Measurements from ENCODE around the gene AFDN. TPM values are rescaled to one million over a fixed set of nuclear protein-coding genes. Genes with fewer than 3 reads are reported as not detected.

AFDN gene
- total RNA-seq, 2 donors from 2014 or later: 214 to 239 TPM

DNA sequence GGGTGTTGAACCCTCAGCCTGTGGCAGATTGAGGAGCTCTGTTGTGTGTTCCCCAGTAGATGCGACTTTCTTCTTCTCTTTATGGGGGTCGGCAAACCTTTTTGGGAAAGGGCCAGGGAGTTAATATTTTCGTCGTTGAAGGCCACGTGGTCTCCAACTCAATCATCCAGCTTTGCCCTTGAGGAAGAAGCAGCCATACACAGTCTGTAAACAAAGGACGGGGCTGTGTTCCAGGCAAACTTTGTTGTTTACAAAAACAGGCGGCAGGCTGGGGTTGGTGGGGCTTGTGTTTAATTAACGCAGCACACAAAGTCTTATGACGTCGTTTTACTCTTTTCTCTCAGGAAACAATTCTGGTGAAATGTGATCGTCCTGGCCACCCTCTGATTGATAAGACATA lies 190.9 kb downstream of the AFDN start:
- Histone ChIP-seq H3K9ac (ENCODE audit: extremely low read depth, low read length, poor library complexity, severe bottlenecking) (no peak overlapping the region), H3K4me3 (ENCODE audit: low read length) (no peak overlapping the region)

DNA sequence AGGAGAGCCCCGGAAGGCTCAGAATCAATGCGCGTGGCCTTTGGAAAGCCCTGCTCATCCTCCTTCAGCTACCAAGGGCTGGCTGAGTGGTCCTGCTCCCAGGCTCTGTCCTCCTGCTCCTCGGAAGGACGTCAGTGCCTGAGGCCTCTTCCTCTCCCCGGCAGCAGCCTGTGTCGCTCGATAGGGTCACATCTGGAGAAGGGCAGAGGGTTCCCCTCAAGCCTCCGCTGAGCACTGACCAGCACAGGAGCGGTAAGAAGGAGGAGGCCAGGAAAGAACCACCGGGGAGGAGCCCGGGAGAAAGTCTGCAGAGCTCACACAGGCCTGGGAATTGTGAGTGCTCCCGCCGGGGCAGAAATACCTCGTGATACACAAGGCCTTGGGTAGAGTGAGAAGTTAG lies 192.0 kb downstream of the AFDN start:
- no peak overlapping the region for H3K4me3 Mint-ChIP-seq
- Histone ChIP-seq H3K9ac (ENCODE audit: extremely low read depth, low read length, poor library complexity, severe bottlenecking) (no peak overlapping the region), H3K4me1 (ENCODE audit: control insufficient read depth, insufficient read depth, low read length) (no peaks in the 10 kb centered on the region), H3K27ac (ENCODE audit: low read depth, low read length) (no peak overlapping the region), H3K9me3 (ENCODE audit: control insufficient read depth, low read length) (peaks cover 5% of the 10 kb centered on the region), H3K4me3 (ENCODE audit: low read length) (no peak overlapping the region), H3K36me3 (ENCODE audit: control insufficient read depth, insufficient read depth, low read length) (no peaks in the 10 kb centered on the region), H3K27me3 (ENCODE audit: control insufficient read depth, insufficient read depth, low read length, poor library complexity, severe bottlenecking) (no peaks in the 10 kb centered on the region)
- TF ChIP-seq, protein P1, sequence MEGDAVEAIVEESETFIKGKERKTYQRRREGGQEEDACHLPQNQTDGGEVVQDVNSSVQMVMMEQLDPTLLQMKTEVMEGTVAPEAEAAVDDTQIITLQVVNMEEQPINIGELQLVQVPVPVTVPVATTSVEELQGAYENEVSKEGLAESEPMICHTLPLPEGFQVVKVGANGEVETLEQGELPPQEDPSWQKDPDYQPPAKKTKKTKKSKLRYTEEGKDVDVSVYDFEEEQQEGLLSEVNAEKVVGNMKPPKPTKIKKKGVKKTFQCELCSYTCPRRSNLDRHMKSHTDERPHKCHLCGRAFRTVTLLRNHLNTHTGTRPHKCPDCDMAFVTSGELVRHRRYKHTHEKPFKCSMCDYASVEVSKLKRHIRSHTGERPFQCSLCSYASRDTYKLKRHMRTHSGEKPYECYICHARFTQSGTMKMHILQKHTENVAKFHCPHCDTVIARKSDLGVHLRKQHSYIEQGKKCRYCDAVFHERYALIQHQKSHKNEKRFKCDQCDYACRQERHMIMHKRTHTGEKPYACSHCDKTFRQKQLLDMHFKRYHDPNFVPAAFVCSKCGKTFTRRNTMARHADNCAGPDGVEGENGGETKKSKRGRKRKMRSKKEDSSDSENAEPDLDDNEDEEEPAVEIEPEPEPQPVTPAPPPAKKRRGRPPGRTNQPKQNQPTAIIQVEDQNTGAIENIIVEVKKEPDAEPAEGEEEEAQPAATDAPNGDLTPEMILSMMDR (conservative IDR thresholded peaks at IDR 0.05): no peak
- peaks cover 2% of the 10 kb centered on the region for H3K9me3 Mint-ChIP-seq
- H3K27ac Mint-ChIP-seq: no peak overlapping the region
- 91 to 97% methylated on average over 10 to 15 of the region's 15 CpGs for WGBS, 2 experiments (ENCODE audit: insufficient coverage in 1 of 2, insufficient read length in 1 of 2)
- no peaks in the 10 kb centered on the region for H3K27me3 Mint-ChIP-seq (ENCODE audit: insufficient read depth)
- H3K36me3 Mint-ChIP-seq (ENCODE audit: low read depth): no peaks in the 10 kb centered on the region
- no peaks in the 10 kb centered on the region for H3K4me1 Mint-ChIP-seq
- no peak for DNase-seq

More for the DNA sequence above, 190.9 kb downstream of the AFDN start:
- Mint-ChIP-seq H3K4me3 (no peak overlapping the region), H3K36me3 (ENCODE audit: low read depth) (no peaks in the 10 kb centered on the region), H3K27me3 (ENCODE audit: insufficient read depth) (no peaks in the 10 kb centered on the region), H3K4me1 (no peaks in the 10 kb centered on the region), H3K9me3 (peaks cover 2% of the 10 kb centered on the region), H3K27ac (no peak overlapping the region)
- Histone ChIP-seq H3K9me3 (ENCODE audit: control insufficient read depth, low read length) (peaks cover 5% of the 10 kb centered on the region), H3K27me3 (ENCODE audit: control insufficient read depth, insufficient read depth, low read length, poor library complexity, severe bottlenecking) (no peaks in the 10 kb centered on the region), H3K27ac (ENCODE audit: low read depth, low read length) (no peak overlapping the region), H3K36me3 (ENCODE audit: control insufficient read depth, insufficient read depth, low read length) (no peaks in the 10 kb centered on the region), H3K4me1 (ENCODE audit: control insufficient read depth, insufficient read depth, low read length) (no peaks in the 10 kb centered on the region)
- 93 to 98% methylated on average over 6 to 11 of the region's 11 CpGs for WGBS, 2 experiments (ENCODE audit: insufficient coverage in 1 of 2, insufficient read length in 1 of 2)
- TF ChIP-seq, protein P1 (conservative IDR thresholded peaks at IDR 0.05): no peak
- no peak for DNase-seq

DNA sequence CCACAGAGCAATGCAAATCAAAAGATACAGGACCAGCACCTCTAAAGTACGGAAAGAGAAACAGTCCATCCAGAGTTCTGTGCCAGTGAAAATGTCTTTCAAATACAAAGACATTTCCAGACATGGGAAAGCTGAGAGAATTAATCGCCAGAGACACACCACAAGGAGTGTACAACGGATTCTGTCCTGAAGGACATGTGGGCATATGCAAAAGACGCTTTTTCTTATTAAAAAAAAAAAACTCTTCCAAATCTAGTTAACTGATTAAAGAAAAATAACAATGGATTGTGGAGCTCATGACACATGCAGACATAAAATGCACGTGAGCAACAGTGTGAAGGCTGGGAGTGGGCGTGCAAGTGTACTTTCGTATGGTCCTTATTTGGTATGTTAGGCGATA lies 193.5 kb downstream of the AFDN start:
- H3K4me1 Mint-ChIP-seq: no peaks in the 10 kb centered on the region
- Histone ChIP-seq H3K9me3 (ENCODE audit: control insufficient read depth, low read length) (peaks cover 5% of the 10 kb centered on the region), H3K36me3 (ENCODE audit: control insufficient read depth, insufficient read depth, low read length) (no peaks in the 10 kb centered on the region), H3K4me3 (ENCODE audit: low read length) (no peak overlapping the region), H3K27ac (ENCODE audit: low read depth, low read length) (no peak overlapping the region), H3K9ac (ENCODE audit: extremely low read depth, low read length, poor library complexity, severe bottlenecking) (no peak overlapping the region), H3K4me1 (ENCODE audit: control insufficient read depth, insufficient read depth, low read length) (no peaks in the 10 kb centered on the region), H3K27me3 (ENCODE audit: control insufficient read depth, insufficient read depth, low read length, poor library complexity, severe bottlenecking) (no peaks in the 10 kb centered on the region)
- no peaks in the 10 kb centered on the region for H3K36me3 Mint-ChIP-seq (ENCODE audit: low read depth)
- H3K9me3 Mint-ChIP-seq: peaks cover 2% of the 10 kb centered on the region
- 92 to 95% methylated on average over 5 to 8 of the region's 8 CpGs for WGBS, 2 experiments (ENCODE audit: insufficient coverage in 1 of 2, insufficient read length in 1 of 2)
- TF ChIP-seq, protein P1 (conservative IDR thresholded peaks at IDR 0.05): no peak
- no peak overlapping the region for H3K27ac Mint-ChIP-seq
- H3K4me3 Mint-ChIP-seq: no peak overlapping the region
- no peaks in the 10 kb centered on the region for H3K27me3 Mint-ChIP-seq (ENCODE audit: insufficient read depth)
- DNase-seq: no peak

All from endodermal cell (in vitro differentiated cells).